HEK293 (cell line): Measurements from ENCODE around the gene CAMK2N1.

Experiments
- CTCF ChIP-seq: fragments of 450-650 bp; formaldehyde crosslinking; IDR thresholded peaks from 2 replicates; pipeline ENCODE4 v1.5.1; 2016; ENCODE audit warnings: missing biosample characterization, missing genetic modification characterization
- PRDM1 ChIP-seq: fragments of 450-650 bp; formaldehyde crosslinking; IDR thresholded peaks from 2 replicates; pipeline ENCODE4; 2016; ENCODE audit warnings: missing biosample characterization, missing genetic modification characterization
- REST ChIP-seq: fragments of 450-650 bp; formaldehyde crosslinking; IDR thresholded peaks from 2 replicates; pipeline ENCODE4 v1.5.1; 2016; ENCODE audit warnings: missing biosample characterization, missing genetic modification characterization
- ZEB2 ChIP-seq: fragments of 450-650 bp; formaldehyde crosslinking; IDR thresholded peaks from 2 replicates; pipeline ENCODE4 v1.5.1; 2016; ENCODE audit warnings: missing biosample characterization, missing genetic modification characterization
- ZNF19 ChIP-seq: fragments of 450-650 bp; formaldehyde crosslinking; IDR thresholded peaks from 2 replicates; pipeline ENCODE4; 2016; ENCODE audit warnings: missing biosample characterization, missing genetic modification characterization, low read depth
- TF ChIP-seq, protein P1 (sequence below): fragments of 450-650 bp; formaldehyde crosslinking; IDR thresholded peaks from 2 replicates; pipeline ENCODE4 v1.5.1; 2016; ENCODE audit warnings: missing biosample characterization, missing genetic modification characterization

- TF ChIP-seq ZEB2 (tag by site-specific recombination) (no peak), CTCF (tag by site-specific recombination) (no peak), REST (tag by site-specific recombination) (no peak), PRDM1 (no peak), ZNF19 (tag by site-specific recombination) (no peak)
- TF ChIP-seq, protein P1, sequence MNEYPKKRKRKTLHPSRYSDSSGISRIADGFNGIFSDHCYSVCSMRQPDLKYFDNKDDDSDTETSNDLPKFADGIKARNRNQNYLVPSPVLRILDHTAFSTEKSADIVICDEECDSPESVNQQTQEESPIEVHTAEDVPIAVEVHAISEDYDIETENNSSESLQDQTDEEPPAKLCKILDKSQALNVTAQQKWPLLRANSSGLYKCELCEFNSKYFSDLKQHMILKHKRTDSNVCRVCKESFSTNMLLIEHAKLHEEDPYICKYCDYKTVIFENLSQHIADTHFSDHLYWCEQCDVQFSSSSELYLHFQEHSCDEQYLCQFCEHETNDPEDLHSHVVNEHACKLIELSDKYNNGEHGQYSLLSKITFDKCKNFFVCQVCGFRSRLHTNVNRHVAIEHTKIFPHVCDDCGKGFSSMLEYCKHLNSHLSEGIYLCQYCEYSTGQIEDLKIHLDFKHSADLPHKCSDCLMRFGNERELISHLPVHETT (tag by site-specific recombination) = no peak
These were observed 22.4 kb upstream of the CAMK2N1 start for GRCh38 chr1:20508411-20508771.
